OCI-LY7 (cell line): ENCODE data around the gene COL23A1.

Source experiments
- CTCF ChIP-seq: fragments of 200-600 bp; sonication (generic); conservative IDR thresholded peaks from 2 replicates; pipeline ENCODE4 v1.5.1; 2014; ENCODE audit warnings: mild to moderate bottlenecking, antibody characterized with exemption, low read length, moderate library complexity, mixed read lengths
- EZH2phosphoT487 ChIP-seq: fragments of 200-600 bp; sonication (generic); IDR thresholded peaks from 2 replicates; pipeline ENCODE4 v1.6.1; 2018; ENCODE audit warnings: low read depth, borderline replicate concordance, mild to moderate bottlenecking, mixed run types, antibody characterized with exemption, low read length, moderate library complexity, mixed read lengths

GRCh38 chr5:178586396-178586795, 3.8 kb downstream of the COL23A1 start:
- TF ChIP-seq CTCF (no peak), EZH2phosphoT487 (no peak)
